A673 (cell line): Measurements from ENCODE around the gene DPH1. TPM values are rescaled to one million over a fixed set of nuclear protein-coding genes. Genes with fewer than 3 reads are reported as not detected.
"Not testable (repeated sequence)": the region's sequence is repeated elsewhere in the genome, so short reads cannot be mapped to it uniquely, and the experiment has no call there.

ENCODE experiments used
- Bru-seq: library from RNA; stranded (reverse); fragments of 400-500 nt; gene quantifications from one replicate; lab custom pipeline; 2021; lab: Mats Ljungman, UMichigan
- BruChase-seq, 2 experiments: library from RNA; stranded (reverse); fragments of 400-500 nt; gene quantifications; one replicate each; lab custom pipeline; 2021; lab: Mats Ljungman, UMichigan
- BruUV-seq: library from RNA; stranded (reverse); fragments of 400-500 nt; replicated peaks from 2 replicates; lab custom pipeline; 2021; lab: Mats Ljungman, UMichigan
- CTCF ChIA-PET: fragments of 300-600 bp; sonication (Branson Sonifier 250); formaldehyde crosslinking; loops from one replicate; lab custom pipeline; 2022; ENCODE audit warnings: antibody characterized with exemption; lab: Charles Lee
- POLR2A ChIA-PET: fragments of 300-600 bp; sonication (Branson Sonifier 250); formaldehyde crosslinking; loops from one replicate; lab custom pipeline; 2022; ENCODE audit warnings: antibody characterized with exemption; ENCODE audit not compliant: low non-redundant PET; lab: Charles Lee
- DNase-seq: peaks from one replicate; pipeline ENCODE4 v3.0.0-alpha.2; 2015; ENCODE audit warnings: low spot score
- H3K27ac ChIP-seq: fragments of 200-600 bp; sonication (generic); 2 replicates; pipeline ENCODE4 v1.5.1; 2016; ENCODE audit warnings: mixed run types, low read depth, mild to moderate bottlenecking, mixed read lengths, antibody characterized with exemption, low read length; ENCODE audit not compliant: poor library complexity, severe bottlenecking
- H3K27me3 ChIP-seq: fragments of 200-600 bp; sonication (generic); replicated peaks from 2 replicates; pipeline ENCODE4 v1.6.1; 2017; ENCODE audit warnings: mixed run types, low read depth, mild to moderate bottlenecking, mixed read lengths, antibody characterized with exemption, low read length; ENCODE audit not compliant: insufficient read depth, poor library complexity
- H3K36me3 ChIP-seq: fragments of 200-600 bp; sonication (generic); 2 replicates; pipeline ENCODE4 v1.6.1; 2016; ENCODE audit warnings: mixed run types, mild to moderate bottlenecking, mixed read lengths, antibody characterized with exemption, low read length; ENCODE audit not compliant: insufficient read depth, poor library complexity, severe bottlenecking
- H3K4me1 ChIP-seq: fragments of 200-600 bp; sonication (generic); 2 replicates; pipeline ENCODE4 v1.6.1; 2017; ENCODE audit warnings: mixed run types, mild to moderate bottlenecking, mixed read lengths, antibody characterized with exemption, low read length; ENCODE audit not compliant: insufficient read depth, poor library complexity, severe bottlenecking
- H3K4me3 ChIP-seq: fragments of 200-600 bp; sonication (generic); 2 replicates; pipeline ENCODE4 v1.5.1; 2016; ENCODE audit warnings: low read depth, mixed run types, mild to moderate bottlenecking, mixed read lengths, low read length; ENCODE audit not compliant: poor library complexity, severe bottlenecking
- H3K9me3 ChIP-seq: fragments of 200-600 bp; sonication (generic); 2 replicates; pipeline ENCODE4 v1.6.1; 2016; ENCODE audit warnings: mixed run types, low read depth, mild to moderate bottlenecking, mixed read lengths, antibody characterized with exemption, low read length; ENCODE audit not compliant: poor library complexity, severe bottlenecking
- EZH2 ChIP-seq: fragments of 200-600 bp; sonication (generic); IDR thresholded peaks from 2 replicates; pipeline ENCODE4 v1.6.1; 2017; ENCODE audit warnings: borderline replicate concordance, low read depth, mild to moderate bottlenecking, mixed read lengths, antibody characterized with exemption, low read length; ENCODE audit not compliant: poor library complexity, severe bottlenecking
- intact Hi-C: fragments of 100-400 bp; cut with micrococcal nuclease; formaldehyde crosslinking; loops from one replicate; pipeline ENCODE4 v1.10.0; 2022; ENCODE audit not compliant: unreplicated experiment
- long read RNA-seq: library from polyadenylated mRNA; stranded (forward); transcript quantifications from one replicate; pipeline ENCODE4 v2.0.0, GENCODE V29; 2022
- total RNA-seq: library from RNA; stranded (reverse); gene quantifications from 2 replicates; pipeline ENCODE4 v1.2.3, GENCODE V29; 2021
- TF ChIP-seq, protein P1 (sequence below): fragments of 300-800, 200-600 bp; sonication (generic); conservative IDR thresholded peaks from 2 replicates; pipeline ENCODE4 v1.5.1; 2017; ENCODE audit warnings: low read depth, mild to moderate bottlenecking, antibody characterized with exemption, low read length, moderate library complexity, mixed read lengths

DPH1 gene
- total RNA-seq, result 51.1 and 60.8 TPM in 2 replicates
- percentile 56 among the genes with signal in this experiment for Bru-seq, nascent RNA
- BruChase-seq, experiment 1, labeled RNA remaining after a 2-hour chase, result percentile 62 among the genes with signal in this experiment
- percentile 64 among the genes with signal in this experiment for BruChase-seq, experiment 2, labeled RNA remaining after a 6-hour chase
- long read RNA-seq, transcript DPH1-201 (13 exons, 2,221 nt), result major isoform, 46 of 97 reads
- long read RNA-seq, partial matches to known transcripts, result 23 of 97 reads
- long read RNA-seq, other reads (novel, unspliced or antisense), result 19 of 97 reads

DNA sequence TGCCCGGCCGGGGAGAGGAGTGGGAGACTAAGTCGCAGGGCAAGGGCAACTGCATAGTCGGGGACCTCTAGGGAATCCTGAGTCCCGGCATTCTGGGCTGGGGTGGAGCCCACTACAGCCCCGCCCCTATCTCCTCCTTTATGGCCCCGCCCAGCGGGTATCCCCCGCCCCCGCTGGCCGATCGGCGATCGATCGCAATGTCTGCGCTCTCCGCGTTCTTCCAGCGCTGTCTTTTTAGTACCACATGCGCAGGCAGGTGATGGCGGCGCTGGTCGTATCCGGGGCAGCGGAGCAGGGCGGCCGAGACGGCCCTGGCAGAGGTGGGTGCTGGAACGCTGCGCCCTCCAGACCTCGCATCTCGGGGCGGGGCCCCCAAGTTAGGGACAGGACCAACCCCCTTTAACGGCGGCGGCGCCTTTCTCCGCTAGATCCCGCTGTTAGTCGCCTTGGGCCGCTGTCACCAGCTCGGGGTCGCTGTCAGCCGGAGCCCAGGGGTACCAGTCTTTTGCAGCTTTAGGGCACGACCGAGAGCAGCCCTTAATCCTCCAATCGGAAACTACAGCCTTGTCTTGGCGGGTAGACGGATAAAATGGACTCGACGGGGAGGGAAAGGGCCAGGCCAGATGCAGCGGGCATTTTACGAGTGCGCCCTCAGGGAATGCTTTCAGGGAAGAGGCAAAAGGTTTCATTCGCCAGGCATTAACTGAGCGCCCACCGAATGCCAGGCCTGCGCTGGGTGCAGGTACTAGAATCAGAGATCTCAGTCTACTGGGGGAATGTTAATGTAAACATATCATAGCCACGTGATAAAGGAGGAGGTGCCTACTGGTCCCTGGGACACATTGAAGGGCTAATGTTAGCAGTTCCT lies at the start of gene DPH1:
Gene DPH1, plus strand, starts transcription at position 243 of the 868 bp plus-strand sequence. Its CDS starts 17 bp downstream, at position 260.
- ChIA-PET POLR2A (no interaction called here), CTCF (no interaction called here)
- intact Hi-C loops, result loop anchor here (5.0 kb wide), 1 partner anchor 198 kb away; the partner anchor contains the start of gene RPA1
- H3K9me3 ChIP-seq, result no peaks in the 10 kb centered on the region
- peak within 1 kb of the TSS; percentile 98 for H3K4me3 ChIP-seq
- H3K27me3 ChIP-seq, result no peaks in the 10 kb centered on the region
- no peaks in the 10 kb centered on the region for H3K36me3 ChIP-seq
- no peak for TF ChIP-seq EZH2
- TF ChIP-seq, protein P1, sequence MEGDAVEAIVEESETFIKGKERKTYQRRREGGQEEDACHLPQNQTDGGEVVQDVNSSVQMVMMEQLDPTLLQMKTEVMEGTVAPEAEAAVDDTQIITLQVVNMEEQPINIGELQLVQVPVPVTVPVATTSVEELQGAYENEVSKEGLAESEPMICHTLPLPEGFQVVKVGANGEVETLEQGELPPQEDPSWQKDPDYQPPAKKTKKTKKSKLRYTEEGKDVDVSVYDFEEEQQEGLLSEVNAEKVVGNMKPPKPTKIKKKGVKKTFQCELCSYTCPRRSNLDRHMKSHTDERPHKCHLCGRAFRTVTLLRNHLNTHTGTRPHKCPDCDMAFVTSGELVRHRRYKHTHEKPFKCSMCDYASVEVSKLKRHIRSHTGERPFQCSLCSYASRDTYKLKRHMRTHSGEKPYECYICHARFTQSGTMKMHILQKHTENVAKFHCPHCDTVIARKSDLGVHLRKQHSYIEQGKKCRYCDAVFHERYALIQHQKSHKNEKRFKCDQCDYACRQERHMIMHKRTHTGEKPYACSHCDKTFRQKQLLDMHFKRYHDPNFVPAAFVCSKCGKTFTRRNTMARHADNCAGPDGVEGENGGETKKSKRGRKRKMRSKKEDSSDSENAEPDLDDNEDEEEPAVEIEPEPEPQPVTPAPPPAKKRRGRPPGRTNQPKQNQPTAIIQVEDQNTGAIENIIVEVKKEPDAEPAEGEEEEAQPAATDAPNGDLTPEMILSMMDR, result no peak
- H3K4me1 ChIP-seq, result peaks cover 48% of the 10 kb centered on the region
- BruUV-seq, result no TSS peak
- peak within 1 kb of the TSS; percentile 67 for H3K27ac ChIP-seq
- peak; percentile 94 for DNase-seq

DNA sequence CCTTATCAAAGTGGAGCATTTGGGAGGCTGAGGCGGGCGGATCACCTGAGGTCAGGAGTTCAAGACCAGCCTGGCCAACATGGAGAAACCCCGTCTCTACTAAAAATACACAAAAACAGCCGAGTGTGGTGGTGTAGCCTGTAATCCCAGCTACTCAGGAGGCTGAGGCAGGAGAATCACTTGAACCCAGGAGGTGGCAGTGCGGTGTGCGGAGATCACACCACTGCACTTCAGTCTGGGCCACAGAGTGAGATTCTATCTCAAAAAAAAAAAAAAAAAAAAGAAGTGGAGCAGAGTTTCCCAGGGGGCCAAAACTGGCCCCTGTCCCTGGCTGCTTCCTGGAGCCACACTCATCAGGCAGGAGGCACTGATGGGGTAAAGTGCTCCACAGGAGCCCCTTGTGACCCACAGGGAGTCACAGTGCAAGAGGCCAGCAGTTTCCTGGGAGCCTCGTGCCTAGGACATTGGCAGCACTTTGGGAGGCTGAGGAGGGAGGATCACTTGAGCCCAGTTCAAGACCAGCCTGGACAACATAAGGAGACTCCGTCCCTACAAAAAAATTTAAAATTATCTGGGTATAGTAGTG lies 49.2 kb upstream of the DPH1 start:
- Histone ChIP-seq H3K27ac (no peak overlapping the region), H3K4me1 (no peaks in the 10 kb centered on the region), H3K4me3 (no peak overlapping the region), H3K27me3 (no peaks in the 10 kb centered on the region), H3K9me3 (no peaks in the 10 kb centered on the region), H3K36me3 (no peaks in the 10 kb centered on the region)
- CTCF ChIA-PET, result no interaction called here
- DNase-seq, result no peak
- no TSS peak for BruUV-seq
- POLR2A ChIA-PET, result no interaction called here
- intact Hi-C loops, result no loop called here
- TF ChIP-seq, protein P1, result no peak
- no peak for TF ChIP-seq EZH2

DNA sequence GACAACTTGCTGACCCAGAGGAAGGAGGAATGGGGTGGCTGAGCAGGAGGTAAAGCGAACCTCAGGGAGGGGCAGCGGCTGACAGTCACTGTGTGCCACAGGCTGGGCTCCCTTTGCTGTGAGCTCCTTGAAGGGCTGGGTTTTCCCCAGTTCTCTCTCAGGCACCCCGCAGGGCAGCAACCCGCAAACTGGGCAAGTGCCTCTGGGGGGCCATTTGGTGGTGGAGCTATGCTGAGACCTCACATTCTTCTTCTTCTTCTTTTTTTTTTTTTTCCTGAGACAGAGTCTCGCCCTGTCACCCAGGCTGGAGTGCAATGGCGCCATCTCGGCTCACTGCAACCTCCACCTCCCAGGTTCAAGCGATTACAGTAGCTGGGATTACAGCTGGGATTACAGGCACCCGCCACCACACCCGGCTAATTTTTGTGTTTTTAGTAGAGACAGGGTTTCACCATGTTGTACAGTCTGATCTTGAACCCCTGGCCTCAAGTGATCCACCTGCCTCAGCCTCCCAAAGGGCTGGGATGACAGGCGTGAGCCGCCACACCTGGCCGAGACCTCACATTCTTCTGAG lies 47.1 kb upstream of the DPH1 start:
- H3K27ac ChIP-seq, H3K9me3 ChIP-seq, BruUV-seq, H3K36me3 ChIP-seq, H3K4me1 ChIP-seq, H3K27me3 ChIP-seq, H3K4me3 ChIP-seq, POLR2A ChIA-PET, intact Hi-C loops, CTCF ChIA-PET, DNase-seq: not testable (repeated sequence)
